HG02588 (cell line): ENCODE results near the gene SLC9C1.
"Not testable (repeated sequence)": the region's sequence is repeated elsewhere in the genome, so short reads cannot be mapped to it uniquely, and the experiment has no call there.

Source experiments
- ATAC-seq: cut with Tn5 transposase; IDR thresholded peaks from one replicate; pipeline ENCODE4 v1.9.1; 2021; ENCODE audit warnings: mild to moderate bottlenecking, moderate library complexity; ENCODE audit not compliant: unreplicated experiment

The SLC9C1 gene

GRCh38 chr3:112199622-112200316 lies 94.2 kb downstream of the SLC9C1 start:
- ATAC-seq: no peak

GRCh38 chr3:112197131-112197530 lies 96.9 kb downstream of the SLC9C1 start:
- ATAC-seq: no peak

GRCh38 chr3:112187300-112187699 lies 106.7 kb downstream of the SLC9C1 start:
- ATAC-seq: no peak

DNA sequence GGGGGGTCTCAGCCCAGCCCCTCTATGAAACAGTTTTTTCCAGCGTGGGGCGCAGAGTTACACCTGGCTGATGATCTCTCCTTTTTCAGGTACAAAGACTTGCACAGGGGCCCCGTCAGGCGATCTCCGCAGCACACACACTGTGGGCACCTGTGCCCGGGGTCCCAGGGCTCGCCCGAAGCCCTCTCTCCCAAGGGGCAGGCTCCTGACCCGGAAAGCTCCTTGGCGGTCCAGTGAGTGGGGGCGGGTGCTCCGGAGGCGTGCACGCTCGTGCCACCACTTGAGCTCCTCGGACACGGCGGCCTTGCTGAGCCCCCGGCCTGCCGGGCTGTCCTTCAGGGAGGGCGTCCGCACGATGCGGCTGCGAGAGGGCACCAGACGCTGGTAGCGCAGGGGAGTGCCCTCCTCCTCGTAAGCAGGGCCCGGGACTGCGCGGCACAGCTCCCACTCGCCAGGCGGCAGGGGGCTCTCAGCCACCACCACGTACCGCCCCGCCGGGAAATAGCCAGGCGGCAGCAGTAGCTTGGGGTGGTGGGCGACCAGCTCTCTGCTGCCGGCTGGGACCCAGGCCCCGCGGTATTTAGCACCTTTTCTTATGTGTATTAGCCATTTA lies 108.5 kb downstream of the SLC9C1 start:
- not testable (repeated sequence) for ATAC-seq

- ATAC-seq: no peak
These were observed 118.4 kb downstream of the SLC9C1 start for GRCh38 chr3:112175646-112176045.

DNA sequence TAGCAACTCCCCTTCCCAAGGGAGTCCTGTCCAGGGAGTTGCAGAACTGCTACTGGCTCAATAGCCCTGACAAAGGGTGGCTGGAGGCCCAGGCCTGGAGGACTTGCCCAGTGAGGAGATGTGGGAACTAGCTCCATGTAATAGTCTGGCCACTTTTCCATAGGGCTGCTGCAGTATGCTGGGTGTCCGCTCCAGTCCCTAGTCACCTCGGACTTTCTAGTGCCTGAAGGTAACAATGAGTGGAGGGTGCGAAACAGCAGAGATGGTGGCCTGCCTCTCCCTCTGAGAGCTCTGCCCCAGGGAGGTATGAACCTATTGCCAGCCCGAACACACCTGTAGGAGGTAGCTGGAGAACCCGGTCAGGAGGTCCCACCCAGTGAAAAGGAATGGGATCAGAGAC lies 119.0 kb downstream of the SLC9C1 start:
- no peak for ATAC-seq

DNA sequence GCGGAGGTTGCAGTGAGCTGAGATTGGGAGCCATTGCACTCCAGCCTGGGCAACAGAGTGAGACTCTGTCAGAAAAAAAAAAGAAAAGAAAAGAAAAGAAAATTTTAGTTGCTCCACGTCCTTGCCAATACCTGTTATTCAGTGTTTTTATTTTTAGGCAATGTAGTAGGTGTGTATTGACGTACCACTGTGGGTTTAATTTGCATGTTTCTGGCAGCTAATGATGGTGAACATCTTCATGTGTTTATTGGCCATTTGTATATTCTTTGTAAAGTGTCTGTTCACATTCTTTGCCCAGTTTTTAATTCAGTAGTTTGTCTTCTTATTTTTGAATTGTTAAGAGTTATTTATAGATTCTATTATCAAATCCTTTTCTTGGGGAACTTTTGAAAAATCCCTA lies 122.9 kb downstream of the SLC9C1 start:
- no peak for ATAC-seq

DNA sequence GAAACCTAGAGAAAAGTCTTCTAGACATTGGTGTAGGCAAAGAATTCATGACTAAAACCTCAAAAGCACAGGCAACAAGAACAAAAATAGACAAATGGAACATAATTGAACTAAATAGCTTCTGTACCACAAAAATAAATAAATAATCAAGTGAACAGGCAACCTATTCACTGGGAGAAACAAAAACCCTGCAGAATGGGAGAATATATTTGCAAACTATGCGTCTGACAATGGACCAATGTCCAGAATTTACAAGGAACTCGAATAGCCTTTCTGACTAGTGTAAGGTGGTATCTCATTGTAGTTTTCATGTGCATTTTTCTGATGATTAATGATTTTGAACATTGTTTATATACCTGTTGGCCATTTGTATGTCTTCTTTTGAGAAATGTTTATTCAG lies 124.0 kb downstream of the SLC9C1 start:
- no peak for ATAC-seq

- no peak for ATAC-seq
These were observed 126.3 kb downstream of the SLC9C1 start for GRCh38 chr3:112167758-112168157.

DNA sequence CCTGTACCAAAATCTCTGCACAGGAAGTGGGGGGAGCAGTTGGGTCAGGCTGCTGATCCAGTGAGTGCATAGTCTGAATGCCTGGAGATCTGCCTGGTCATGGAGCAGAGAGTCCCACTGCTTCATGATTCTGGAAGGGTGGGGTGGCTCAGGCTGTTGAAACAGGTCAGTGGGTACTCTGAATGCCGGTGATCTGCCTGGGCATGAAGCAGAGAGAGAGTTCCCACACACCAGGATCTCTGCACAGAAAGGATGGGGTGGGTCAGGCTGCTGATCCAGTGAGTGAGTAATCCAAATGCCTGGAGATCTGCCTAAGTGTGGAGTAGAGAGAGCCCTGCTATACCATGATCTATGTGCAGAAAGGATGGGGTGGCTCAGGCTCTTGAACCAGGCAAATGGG lies 144.9 kb downstream of the SLC9C1 start:
- no peak for ATAC-seq

DNA sequence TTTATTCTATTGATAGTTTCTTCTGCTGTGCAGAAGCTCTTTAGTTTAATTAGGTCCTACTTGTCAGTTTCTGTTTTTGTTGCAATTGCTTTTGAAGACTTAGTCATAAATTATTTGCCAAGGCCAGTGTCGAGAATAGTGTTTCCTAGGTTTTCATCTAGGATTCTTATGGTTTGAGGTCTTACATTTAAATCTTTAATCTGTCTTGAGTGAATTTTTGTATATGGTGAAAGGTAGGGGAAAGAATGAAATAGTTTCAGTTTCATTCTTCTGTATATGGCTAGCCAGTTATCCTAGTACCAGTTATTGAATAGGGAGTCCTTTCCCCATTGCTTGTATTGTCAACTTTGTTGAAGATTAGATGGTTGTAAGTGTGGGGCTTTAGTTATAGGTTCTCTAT lies 150.3 kb downstream of the SLC9C1 start:
- no peak for ATAC-seq

GRCh38 chr3:112143251-112143650 lies 150.8 kb downstream of the SLC9C1 start:
- ATAC-seq: peak; percentile 50

DNA sequence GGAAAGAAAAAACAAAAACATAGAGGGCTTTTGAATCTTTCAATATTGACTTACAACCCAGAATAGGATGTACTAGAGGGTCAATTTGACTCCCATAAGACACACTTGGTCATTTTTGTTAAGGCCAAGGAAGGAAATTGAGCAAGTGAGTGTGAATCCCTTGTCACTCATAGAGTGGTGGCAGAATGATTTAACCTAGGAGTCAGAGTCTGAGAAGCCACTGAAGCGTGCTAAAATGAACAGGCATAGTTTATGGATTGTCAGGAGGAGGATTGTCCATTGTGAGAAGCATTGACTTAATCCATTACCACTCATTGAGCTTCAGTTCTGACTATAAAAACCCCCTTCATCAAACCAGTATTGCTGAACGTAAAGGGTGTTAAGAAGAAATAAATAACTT lies 152.7 kb downstream of the SLC9C1 start:
- no peak for ATAC-seq

DNA sequence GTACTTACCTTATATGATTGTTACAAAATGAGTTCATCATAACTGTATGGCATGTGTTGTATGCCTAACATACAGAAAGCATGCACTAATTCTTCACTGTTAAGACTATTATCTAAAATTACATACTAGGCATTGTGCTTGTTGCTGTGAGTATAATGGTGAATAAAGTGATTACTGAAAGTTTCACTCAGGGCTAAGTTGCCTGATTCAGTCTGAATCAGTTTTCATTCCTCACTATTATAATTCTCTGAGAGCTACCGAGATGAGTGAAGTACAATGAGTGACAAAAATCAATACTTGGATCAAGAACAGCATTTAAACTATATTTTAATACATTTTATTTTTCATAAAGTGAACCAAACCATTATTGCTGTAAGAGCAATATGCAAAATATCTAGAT lies 153.4 kb downstream of the SLC9C1 start:
- ATAC-seq: no peak

- ATAC-seq: no peak
These were observed 155.6 kb downstream of the SLC9C1 start for GRCh38 chr3:112138219-112138969.

DNA sequence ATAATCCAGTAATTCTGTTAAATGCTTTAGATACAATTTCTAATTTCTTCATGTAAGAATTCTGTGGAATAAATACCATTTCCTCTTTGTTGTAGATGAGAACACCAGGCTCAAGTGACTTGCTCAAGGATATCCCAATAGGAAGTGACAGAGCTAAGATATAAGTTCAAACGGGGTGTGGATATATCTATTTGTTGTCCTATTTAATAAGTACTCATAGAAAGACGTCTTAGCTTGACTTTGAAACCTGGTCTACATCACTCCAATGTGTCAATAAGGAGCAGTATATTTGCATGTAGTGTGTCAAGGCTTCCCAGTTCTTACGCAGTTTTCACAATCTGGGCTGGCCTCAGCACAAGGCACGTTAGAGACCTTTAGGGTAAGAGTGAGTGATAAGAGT lies 156.2 kb downstream of the SLC9C1 start:
- ATAC-seq: no peak

- no peak for ATAC-seq
These were observed 156.9 kb downstream of the SLC9C1 start for GRCh38 chr3:112136959-112137693.

GRCh38 chr3:112136046-112136445 lies 158.0 kb downstream of the SLC9C1 start:
- ATAC-seq: no peak

GRCh38 chr3:112134335-112135124 lies 159.5 kb downstream of the SLC9C1 start:
- ATAC-seq: no peak

- no peak for ATAC-seq
These were observed 160.2 kb downstream of the SLC9C1 start for GRCh38 chr3:112133626-112134334.
